HG03457 (cell line): ENCODE measurements around the gene AP1G2.
"Not testable (repeated sequence)": the region's sequence is repeated elsewhere in the genome, so short reads cannot be mapped to it uniquely, and the experiment has no call there.

Source experiments
- ATAC-seq: cut with Tn5 transposase; IDR thresholded peaks from one replicate; pipeline ENCODE4 v1.9.1; 2021; ENCODE audit warnings: moderate number of reproducible peaks; ENCODE audit not compliant: unreplicated experiment

AP1G2 gene, protein sequence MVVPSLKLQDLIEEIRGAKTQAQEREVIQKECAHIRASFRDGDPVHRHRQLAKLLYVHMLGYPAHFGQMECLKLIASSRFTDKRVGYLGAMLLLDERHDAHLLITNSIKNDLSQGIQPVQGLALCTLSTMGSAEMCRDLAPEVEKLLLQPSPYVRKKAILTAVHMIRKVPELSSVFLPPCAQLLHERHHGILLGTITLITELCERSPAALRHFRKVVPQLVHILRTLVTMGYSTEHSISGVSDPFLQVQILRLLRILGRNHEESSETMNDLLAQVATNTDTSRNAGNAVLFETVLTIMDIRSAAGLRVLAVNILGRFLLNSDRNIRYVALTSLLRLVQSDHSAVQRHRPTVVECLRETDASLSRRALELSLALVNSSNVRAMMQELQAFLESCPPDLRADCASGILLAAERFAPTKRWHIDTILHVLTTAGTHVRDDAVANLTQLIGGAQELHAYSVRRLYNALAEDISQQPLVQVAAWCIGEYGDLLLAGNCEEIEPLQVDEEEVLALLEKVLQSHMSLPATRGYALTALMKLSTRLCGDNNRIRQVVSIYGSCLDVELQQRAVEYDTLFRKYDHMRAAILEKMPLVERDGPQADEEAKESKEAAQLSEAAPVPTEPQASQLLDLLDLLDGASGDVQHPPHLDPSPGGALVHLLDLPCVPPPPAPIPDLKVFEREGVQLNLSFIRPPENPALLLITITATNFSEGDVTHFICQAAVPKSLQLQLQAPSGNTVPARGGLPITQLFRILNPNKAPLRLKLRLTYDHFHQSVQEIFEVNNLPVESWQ

GRCh38 chr14:23567186-23568020 is at the start of gene AP1G2:
Gene AP1G2 (minus strand): TSS chr14:23567791. CDS start chr14:23567314, 477 bp downstream.
- peak; percentile 71 for ATAC-seq

GRCh38 chr14:23615856-23616255 is 48.3 kb upstream of the AP1G2 start:
- no peak for ATAC-seq

DNA sequence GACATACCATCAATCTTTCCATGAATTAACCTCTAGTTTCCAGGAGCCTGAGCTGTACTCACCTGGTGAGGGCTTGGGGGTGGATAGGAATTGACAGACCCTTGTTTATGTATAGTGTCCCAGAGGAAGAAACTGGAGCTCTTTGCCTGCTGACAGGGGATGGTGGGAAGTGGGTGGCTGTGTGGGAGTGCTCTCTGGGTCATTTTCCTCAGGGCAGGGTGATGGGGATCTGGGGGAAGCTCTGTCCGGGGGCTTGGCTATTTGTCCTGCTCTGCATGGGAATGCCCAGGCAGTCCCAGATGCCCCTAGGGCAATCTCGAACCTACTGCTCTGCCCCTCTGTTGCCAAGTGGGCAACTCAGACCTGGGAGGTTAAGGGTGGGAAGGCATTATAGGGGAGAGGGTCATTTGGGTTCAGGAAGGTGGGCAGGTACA is 46.8 kb upstream of the AP1G2 start:
- no peak for ATAC-seq

DNA sequence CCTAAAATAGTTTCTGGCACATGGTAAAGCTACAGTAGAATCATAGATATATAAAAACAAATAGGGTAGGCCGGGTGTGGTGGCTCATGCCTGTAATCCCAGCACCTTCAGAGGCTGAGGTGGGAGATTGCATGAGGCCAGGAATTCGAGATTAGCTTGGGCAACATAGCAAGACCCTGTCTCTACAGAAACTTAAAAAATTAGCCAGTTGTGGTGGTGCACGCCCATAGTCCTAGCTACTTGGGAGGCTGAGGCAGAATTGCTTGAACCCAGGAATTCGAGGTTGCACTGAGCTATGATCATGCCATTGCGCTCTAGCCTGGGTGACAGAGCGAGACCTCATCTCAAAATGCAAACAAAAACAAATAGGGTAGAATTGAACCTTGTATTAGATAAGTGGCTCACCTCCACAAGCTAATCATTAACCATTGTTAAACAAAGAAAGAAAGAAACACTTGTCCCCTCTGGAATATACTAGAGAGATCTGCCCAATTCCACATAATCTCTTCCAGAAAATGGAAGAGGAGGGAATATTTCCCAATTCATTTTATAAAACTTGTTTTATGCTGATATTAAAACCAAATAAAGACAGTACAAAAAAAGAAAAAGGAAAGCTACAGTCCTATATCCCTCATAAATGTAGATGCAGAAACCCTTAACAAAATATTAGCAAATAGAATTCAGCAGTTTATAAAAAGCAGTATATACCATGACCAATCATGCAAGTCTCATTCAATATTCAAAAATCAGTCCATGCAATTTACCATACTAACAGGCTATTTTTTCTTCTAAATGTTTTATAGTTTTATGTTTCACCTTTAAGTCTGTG is 45.9 kb upstream of the AP1G2 start:
- ATAC-seq: no peak

- no peak for ATAC-seq
These were observed 45.2 kb upstream of the AP1G2 start for GRCh38 chr14:23612802-23613201.

GRCh38 chr14:23612354-23612732 is 44.8 kb upstream of the AP1G2 start:
- ATAC-seq: no peak

- ATAC-seq: no peak
These were observed 43.3 kb upstream of the AP1G2 start for GRCh38 chr14:23610815-23611289.

- ATAC-seq: no peak
These were observed 42.7 kb upstream of the AP1G2 start for GRCh38 chr14:23610090-23610814.

- ATAC-seq: not testable (repeated sequence)
These were observed 42.0 kb upstream of the AP1G2 start for GRCh38 chr14:23609411-23610089.

- no peak for ATAC-seq
These were observed 41.4 kb upstream of the AP1G2 start for GRCh38 chr14:23609001-23609400.

GRCh38 chr14:23608454-23608853 is 40.9 kb upstream of the AP1G2 start:
- no peak for ATAC-seq

DNA sequence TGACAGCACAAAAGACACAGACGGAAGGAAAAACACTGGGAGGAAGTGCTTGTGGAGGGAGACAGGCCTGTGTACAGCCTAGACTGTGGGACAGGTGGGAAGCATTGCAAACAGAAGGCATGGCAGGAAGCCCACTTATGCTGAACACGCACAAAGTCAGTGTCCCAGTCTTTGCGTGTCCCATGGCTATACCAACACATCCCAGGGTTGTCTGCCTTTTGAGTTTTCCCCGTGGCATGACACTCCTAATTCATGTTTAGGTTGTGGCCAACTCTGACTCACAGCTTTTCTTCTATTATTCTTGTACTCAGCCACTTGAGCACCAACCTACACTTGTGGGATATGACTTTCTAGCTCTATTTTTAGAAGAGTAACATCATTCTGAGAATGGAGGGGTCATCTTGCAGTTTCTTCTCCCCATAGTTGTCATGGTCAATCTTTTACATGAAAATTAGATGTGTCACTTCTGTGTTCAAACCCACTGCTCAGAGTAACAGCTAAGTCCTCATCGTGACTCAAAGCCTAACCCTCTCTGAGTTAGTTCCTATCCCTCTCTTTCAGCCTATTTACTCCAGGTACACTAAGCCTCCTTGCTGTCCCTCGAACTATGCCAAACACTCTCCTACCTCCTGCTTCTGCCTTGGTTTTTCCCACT is 38.5 kb upstream of the AP1G2 start:
- peak; percentile 73 for ATAC-seq

GRCh38 chr14:23604675-23605170 is 37.1 kb upstream of the AP1G2 start:
- ATAC-seq: no peak

GRCh38 chr14:23604148-23604547 is 36.6 kb upstream of the AP1G2 start:
- ATAC-seq: no peak

GRCh38 chr14:23603103-23603502 is 35.5 kb upstream of the AP1G2 start:
- no peak for ATAC-seq

GRCh38 chr14:23602181-23603095 is 34.8 kb upstream of the AP1G2 start:
- no peak for ATAC-seq

- ATAC-seq: no peak
These were observed 34.2 kb upstream of the AP1G2 start for GRCh38 chr14:23601845-23602180.
